Neural progenitor cell (in vitro differentiated cells): Measurements from ENCODE around the gene IKZF3. TPM values are rescaled to one million over a fixed set of nuclear protein-coding genes. Genes with fewer than 3 reads are reported as not detected.

Experiments used
- DNase-seq: peaks from one replicate; pipeline ENCODE4 v3.0.0-alpha.2; 2016; ENCODE audit warnings: low spot score
- H2AFZ ChIP-seq: fragments of 200-600 bp; sonication (generic); replicated peaks from 2 replicates; pipeline ENCODE4 v1.6.1; 2016; ENCODE audit warnings: antibody characterized with exemption
- H3F3A ChIP-seq: fragments of 200-600 bp; sonication (generic); 2 replicates; pipeline ENCODE4 v1.6.1; 2016; ENCODE audit warnings: antibody characterized with exemption, low read depth
- H3K27ac ChIP-seq: fragments of 200-600 bp; sonication (generic); 2 replicates; pipeline ENCODE4 v1.5.1; 2016; ENCODE audit warnings: mild to moderate bottlenecking
- H3K27me3 ChIP-seq: fragments of 200-600 bp; sonication (generic); 2 replicates; pipeline ENCODE4 v1.6.1; 2016; ENCODE audit warnings: mild to moderate bottlenecking, moderate library complexity
- H3K36me3 ChIP-seq: fragments of 200-600 bp; sonication (generic); 2 replicates; pipeline ENCODE4 v1.5.1; 2016
- H3K4me1 ChIP-seq: fragments of 200-600 bp; sonication (generic); 2 replicates; pipeline ENCODE4 v1.6.1; 2016; ENCODE audit warnings: mixed run types
- H3K4me2 ChIP-seq: fragments of 200-600 bp; sonication (generic); 2 replicates; pipeline ENCODE4 v1.6.1; 2016
- H3K4me3 ChIP-seq: fragments of 200-600 bp; sonication (generic); 2 replicates; pipeline ENCODE4 v1.5.1; 2016
- H3K79me2 ChIP-seq: fragments of 200-600 bp; sonication (generic); 2 replicates; pipeline ENCODE4 v1.6.1; 2016; ENCODE audit warnings: low read depth
- H3K9ac ChIP-seq: fragments of 200-600 bp; sonication (generic); 2 replicates; pipeline ENCODE4 v1.6.1; 2016
- H3K9me3 ChIP-seq: fragments of 200-600 bp; sonication (generic); 2 replicates; pipeline ENCODE4 v1.5.1; 2016; ENCODE audit warnings: low read depth
- H4K20me1 ChIP-seq: fragments of 200-600 bp; sonication (generic); 2 replicates; pipeline ENCODE4 v1.6.1; 2016; ENCODE audit warnings: low read depth
- H3K27ac Mint-ChIP-seq: 3 replicates; pipeline ENCODE4 v1.8.0; 2021; ENCODE audit warnings: mixed read lengths
- H3K27me3 Mint-ChIP-seq: 2 replicates; pipeline ENCODE4 v1.8.0; 2022; ENCODE audit warnings: low read depth, mild to moderate bottlenecking, inconsistent platforms, moderate library complexity, mixed read lengths; ENCODE audit not compliant: insufficient read depth
- H3K36me3 Mint-ChIP-seq: 3 replicates; pipeline ENCODE4 v1.8.0; 2021; ENCODE audit warnings: mixed read lengths
- H3K4me1 Mint-ChIP-seq: 3 replicates; pipeline ENCODE4 v1.8.0; 2021; ENCODE audit warnings: mixed read lengths
- H3K4me3 Mint-ChIP-seq: 3 replicates; pipeline ENCODE4 v1.8.0; 2021; ENCODE audit warnings: mild to moderate bottlenecking, moderate library complexity, mixed read lengths
- H3K9me3 Mint-ChIP-seq: 3 replicates; pipeline ENCODE4 v1.8.0; 2020; ENCODE audit warnings: mixed read lengths
- EZH2 ChIP-seq: fragments of 200-600 bp; sonication (generic); IDR thresholded peaks from 2 replicates; pipeline ENCODE4 v1.6.1; 2017; ENCODE audit warnings: antibody characterized with exemption, mild to moderate bottlenecking, moderate library complexity
- EZH2phosphoT487 ChIP-seq: fragments of 200-600 bp; sonication (generic); IDR thresholded peaks from 2 replicates; pipeline ENCODE4 v1.6.1; 2017; ENCODE audit warnings: antibody characterized with exemption
- total RNA-seq: library from RNA; depleted of rRNA; stranded (reverse); fragments of >200 nt; gene quantifications from 2 replicates; pipeline ENCODE4 v1.2.3, GENCODE V29; 2015; ENCODE audit warnings: low replicate concordance
- TF ChIP-seq, protein P1 (sequence below): fragments of 200-600 bp; sonication (generic); IDR thresholded peaks from 2 replicates; pipeline ENCODE4 v1.5.1; 2017; ENCODE audit warnings: antibody characterized with exemption, mild to moderate bottlenecking

The IKZF3 gene
- total RNA-seq, 1 donor from 2014 or later, result not detected

DNA sequence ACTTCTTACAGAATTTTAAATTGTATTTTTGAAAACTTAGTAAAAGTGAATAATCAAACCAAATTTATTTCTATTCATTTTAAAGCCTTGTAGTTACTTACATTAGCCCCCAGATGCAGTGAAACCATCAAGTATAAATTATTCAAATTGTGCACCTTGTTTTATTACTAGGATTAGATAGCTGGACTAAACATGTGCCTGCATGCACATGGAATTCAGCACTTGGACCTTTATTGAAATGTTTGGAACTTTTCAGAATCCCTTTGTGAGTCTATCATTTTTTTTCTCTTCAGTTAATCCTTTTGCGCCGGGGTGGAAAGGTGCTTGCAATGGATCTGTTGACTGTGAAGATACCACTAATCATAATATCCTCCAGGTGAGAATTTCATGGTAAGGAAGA lies 8.6 kb upstream of the IKZF3 start:
- H3K27ac ChIP-seq, result no peak overlapping the region
- H3K4me2 ChIP-seq, result no peak overlapping the region
- H3K9ac ChIP-seq, result no peak overlapping the region
- no peaks in the 10 kb centered on the region for H3F3A ChIP-seq
- TF ChIP-seq EZH2phosphoT487, result no peak
- TF ChIP-seq, protein P1, sequence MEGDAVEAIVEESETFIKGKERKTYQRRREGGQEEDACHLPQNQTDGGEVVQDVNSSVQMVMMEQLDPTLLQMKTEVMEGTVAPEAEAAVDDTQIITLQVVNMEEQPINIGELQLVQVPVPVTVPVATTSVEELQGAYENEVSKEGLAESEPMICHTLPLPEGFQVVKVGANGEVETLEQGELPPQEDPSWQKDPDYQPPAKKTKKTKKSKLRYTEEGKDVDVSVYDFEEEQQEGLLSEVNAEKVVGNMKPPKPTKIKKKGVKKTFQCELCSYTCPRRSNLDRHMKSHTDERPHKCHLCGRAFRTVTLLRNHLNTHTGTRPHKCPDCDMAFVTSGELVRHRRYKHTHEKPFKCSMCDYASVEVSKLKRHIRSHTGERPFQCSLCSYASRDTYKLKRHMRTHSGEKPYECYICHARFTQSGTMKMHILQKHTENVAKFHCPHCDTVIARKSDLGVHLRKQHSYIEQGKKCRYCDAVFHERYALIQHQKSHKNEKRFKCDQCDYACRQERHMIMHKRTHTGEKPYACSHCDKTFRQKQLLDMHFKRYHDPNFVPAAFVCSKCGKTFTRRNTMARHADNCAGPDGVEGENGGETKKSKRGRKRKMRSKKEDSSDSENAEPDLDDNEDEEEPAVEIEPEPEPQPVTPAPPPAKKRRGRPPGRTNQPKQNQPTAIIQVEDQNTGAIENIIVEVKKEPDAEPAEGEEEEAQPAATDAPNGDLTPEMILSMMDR, result no peak
- no peak for TF ChIP-seq EZH2
- H3K9me3 ChIP-seq, result no peaks in the 10 kb centered on the region
- H3K36me3 Mint-ChIP-seq, result no peaks in the 10 kb centered on the region
- H3K4me1 ChIP-seq, result no peaks in the 10 kb centered on the region
- H3K9me3 Mint-ChIP-seq, result peaks cover 5% of the 10 kb centered on the region
- no peaks in the 10 kb centered on the region for H3K4me1 Mint-ChIP-seq
- no peaks in the 10 kb centered on the region for H3K36me3 ChIP-seq
- no peak overlapping the region for H3K27ac Mint-ChIP-seq
- no peak overlapping the region for H3K4me3 Mint-ChIP-seq
- no peak overlapping the region for H3K4me3 ChIP-seq
- H3K79me2 ChIP-seq, result no peaks in the 10 kb centered on the region
- peaks cover 25% of the 10 kb centered on the region for H3K27me3 ChIP-seq
- H3K27me3 Mint-ChIP-seq, result peaks cover under 1% of the 10 kb centered on the region
- no peak overlapping the region for H2AFZ ChIP-seq
- H4K20me1 ChIP-seq, result no peaks in the 10 kb centered on the region
- no peak for DNase-seq

DNA sequence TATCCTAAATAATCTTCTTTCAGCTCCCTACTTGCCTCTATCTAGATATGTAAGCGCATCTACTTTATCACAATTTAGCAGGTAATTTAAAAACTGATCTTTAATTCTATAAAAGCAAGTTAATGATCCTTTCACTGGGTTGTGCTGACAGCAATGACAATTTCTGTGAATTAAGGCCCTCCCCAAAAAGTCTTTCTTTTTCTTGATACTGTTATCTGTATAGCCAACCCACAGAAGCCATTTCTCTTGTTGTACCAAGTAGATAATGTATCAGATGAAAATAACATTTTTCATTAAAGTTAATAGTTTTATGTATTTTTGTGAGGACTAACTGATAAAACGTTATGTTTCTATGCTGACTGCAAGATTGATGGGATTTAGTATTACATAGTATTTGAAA lies 7.7 kb upstream of the IKZF3 start:
- no peak overlapping the region for H3K27ac ChIP-seq
- H3F3A ChIP-seq, result no peaks in the 10 kb centered on the region
- no peak overlapping the region for H2AFZ ChIP-seq
- no peak for TF ChIP-seq EZH2
- TF ChIP-seq EZH2phosphoT487, result no peak
- TF ChIP-seq, protein P1, result no peak
- no peaks in the 10 kb centered on the region for H3K4me1 ChIP-seq
- no peaks in the 10 kb centered on the region for H4K20me1 ChIP-seq
- no peak overlapping the region for H3K4me3 ChIP-seq
- no peak overlapping the region for H3K4me2 ChIP-seq
- DNase-seq, result no peak
- peaks cover 25% of the 10 kb centered on the region for H3K27me3 ChIP-seq
- no peak overlapping the region for H3K9ac ChIP-seq
- no peaks in the 10 kb centered on the region for H3K9me3 ChIP-seq
- H3K4me1 Mint-ChIP-seq, result no peaks in the 10 kb centered on the region
- no peak overlapping the region for H3K4me3 Mint-ChIP-seq
- peaks cover 5% of the 10 kb centered on the region for H3K27me3 Mint-ChIP-seq
- H3K9me3 Mint-ChIP-seq, result peaks cover 5% of the 10 kb centered on the region
- no peaks in the 10 kb centered on the region for H3K36me3 ChIP-seq
- H3K27ac Mint-ChIP-seq, result no peak overlapping the region
- no peaks in the 10 kb centered on the region for H3K79me2 ChIP-seq
- no peaks in the 10 kb centered on the region for H3K36me3 Mint-ChIP-seq

DNA sequence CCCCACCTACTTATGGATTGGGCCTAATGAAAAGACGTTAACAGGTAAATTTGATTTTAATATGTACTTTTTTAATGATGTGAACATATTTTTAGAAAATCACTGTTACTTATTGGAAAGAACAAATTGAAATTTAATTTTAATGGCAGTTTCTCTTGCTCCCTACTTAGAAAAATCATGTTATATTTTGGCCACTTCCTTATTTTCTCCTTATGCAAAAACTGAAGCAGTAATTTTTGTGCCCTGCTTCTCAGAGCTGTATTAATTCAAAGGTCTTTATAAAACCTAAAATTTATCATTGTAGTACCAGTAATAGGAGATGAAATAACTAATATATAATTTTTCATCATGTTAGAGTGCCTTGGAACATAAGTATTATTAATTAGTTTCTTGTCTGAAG lies 6.7 kb upstream of the IKZF3 start:
- Mint-ChIP-seq H3K4me3 (no peak overlapping the region), H3K9me3 (peaks cover 5% of the 10 kb centered on the region), H3K27me3 (peaks cover 13% of the 10 kb centered on the region), H3K27ac (no peak overlapping the region), H3K4me1 (no peaks in the 10 kb centered on the region), H3K36me3 (no peaks in the 10 kb centered on the region)
- H2AFZ ChIP-seq, result no peak overlapping the region
- H3K9me3 ChIP-seq, result no peaks in the 10 kb centered on the region
- H3K79me2 ChIP-seq, result no peaks in the 10 kb centered on the region
- no peaks in the 10 kb centered on the region for H3F3A ChIP-seq
- no peak for DNase-seq
- no peaks in the 10 kb centered on the region for H4K20me1 ChIP-seq
- TF ChIP-seq, protein P1, result no peak
- TF ChIP-seq EZH2, result no peak
- TF ChIP-seq EZH2phosphoT487, result no peak
- H3K27me3 ChIP-seq, result peaks cover 29% of the 10 kb centered on the region
- no peak overlapping the region for H3K4me2 ChIP-seq
- H3K9ac ChIP-seq, result no peak overlapping the region
- H3K4me3 ChIP-seq, result no peak overlapping the region
- no peaks in the 10 kb centered on the region for H3K36me3 ChIP-seq
- no peak overlapping the region for H3K27ac ChIP-seq
- H3K4me1 ChIP-seq, result no peaks in the 10 kb centered on the region

DNA sequence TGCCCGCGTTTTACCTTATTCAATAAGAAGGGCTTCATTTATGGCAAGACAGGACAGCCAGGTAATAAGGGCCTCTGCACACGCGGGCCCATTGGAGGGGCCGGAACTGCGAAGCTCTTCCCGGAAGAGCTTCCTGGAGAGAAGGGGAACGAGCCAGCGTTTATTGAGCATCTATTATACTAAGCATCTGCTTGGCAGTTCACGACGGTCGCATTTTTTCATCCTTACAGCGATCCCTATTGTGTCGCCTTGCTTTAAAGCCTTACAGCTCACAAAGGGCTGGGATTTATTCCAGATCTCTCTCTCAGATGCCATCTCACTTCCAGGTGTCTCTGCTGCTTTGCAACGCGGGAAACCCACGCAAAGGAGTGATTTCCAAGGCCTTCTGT lies 4.4 kb upstream of the IKZF3 start:
- Mint-ChIP-seq H3K27ac (no peak overlapping the region), H3K9me3 (peaks cover 5% of the 10 kb centered on the region), H3K4me3 (no peak overlapping the region), H3K36me3 (no peaks in the 10 kb centered on the region), H3K4me1 (peaks cover 7% of the 10 kb centered on the region), H3K27me3 (peaks cover 29% of the 10 kb centered on the region)
- TF ChIP-seq, protein P1, result no peak
- TF ChIP-seq EZH2phosphoT487 (no peak), EZH2 (no peak)
- Histone ChIP-seq H3K4me3 (no peak overlapping the region), H3K36me3 (no peaks in the 10 kb centered on the region), H3F3A (peaks cover 8% of the 10 kb centered on the region), H3K27ac (no peak overlapping the region), H4K20me1 (peaks cover 9% of the 10 kb centered on the region), H3K79me2 (no peaks in the 10 kb centered on the region), H3K4me1 (no peaks in the 10 kb centered on the region), H3K9ac (no peak overlapping the region), H3K27me3 (peaks cover 51% of the 10 kb centered on the region), H3K4me2 (no peak overlapping the region), H2AFZ (no peak overlapping the region), H3K9me3 (no peaks in the 10 kb centered on the region)
- no peak for DNase-seq
